ENCODE measurements around the gene KIF15. TPM values are rescaled to one million over a fixed set of nuclear protein-coding genes. Genes with fewer than 3 reads are reported as not detected.
"Not testable (repeated sequence)": the region's sequence is repeated elsewhere in the genome, so short reads cannot be mapped to it uniquely, and the experiment has no call there.

KIF15 gene
- polyA plus RNA-seq, 1 donor: 9.2 TPM

GRCh38 chr3:44827196-44827595 lies 65.6 kb downstream of the KIF15 start:
- DNase-seq (ENCODE audit: low read depth): no peak

DNA sequence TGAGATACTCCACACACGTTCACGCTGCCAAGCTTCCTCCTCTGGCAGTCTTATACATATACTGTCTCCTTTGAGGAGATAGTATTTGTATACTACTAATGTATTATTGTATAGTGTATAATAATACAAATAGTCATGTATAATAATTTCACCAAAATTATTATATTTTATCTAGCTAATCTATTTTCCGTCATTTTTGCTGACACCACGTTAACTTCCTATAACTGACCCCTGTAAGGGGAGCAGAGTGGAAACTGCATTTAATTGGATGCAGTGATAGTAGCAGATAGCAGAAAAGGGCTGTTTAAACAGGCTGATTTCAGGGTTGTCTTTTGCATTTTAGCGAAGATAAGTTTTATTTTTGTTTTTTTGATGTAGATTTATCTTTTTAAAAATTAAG lies 69.6 kb downstream of the KIF15 start:
- DNase-seq (ENCODE audit: low read depth): no peak

GRCh38 chr3:44832032-44832431 lies 70.4 kb downstream of the KIF15 start:
- DNase-seq (ENCODE audit: low read depth): no peak

GRCh38 chr3:44832965-44833364 lies 71.4 kb downstream of the KIF15 start:
- no peak for DNase-seq (ENCODE audit: low read depth)

DNA sequence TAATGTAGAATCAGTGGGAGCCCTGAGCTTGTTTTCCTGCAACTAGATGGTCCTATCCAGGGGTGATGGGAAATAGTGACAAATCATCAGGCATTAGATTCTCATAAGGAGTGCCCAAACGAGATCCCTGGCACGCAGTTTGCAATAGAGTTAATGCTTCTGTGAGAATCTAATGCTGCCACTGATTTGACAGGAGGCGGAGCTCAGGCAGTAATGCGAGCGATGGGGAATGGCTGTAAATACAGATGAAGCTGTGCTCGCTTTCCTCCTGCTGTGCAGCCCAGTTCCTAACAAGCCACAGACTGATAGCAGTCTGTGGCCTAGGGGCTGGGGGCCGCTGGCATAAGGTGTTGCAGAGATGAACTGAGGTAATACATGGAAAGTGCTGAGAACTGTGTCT lies 71.8 kb downstream of the KIF15 start:
- no peak for DNase-seq (ENCODE audit: low read depth)

- no peak for DNase-seq (ENCODE audit: low read depth)
These were observed 74.1 kb downstream of the KIF15 start for GRCh38 chr3:44835684-44836083.

GRCh38 chr3:44842376-44842775 lies 80.8 kb downstream of the KIF15 start:
- no peak for DNase-seq (ENCODE audit: low read depth)

DNA sequence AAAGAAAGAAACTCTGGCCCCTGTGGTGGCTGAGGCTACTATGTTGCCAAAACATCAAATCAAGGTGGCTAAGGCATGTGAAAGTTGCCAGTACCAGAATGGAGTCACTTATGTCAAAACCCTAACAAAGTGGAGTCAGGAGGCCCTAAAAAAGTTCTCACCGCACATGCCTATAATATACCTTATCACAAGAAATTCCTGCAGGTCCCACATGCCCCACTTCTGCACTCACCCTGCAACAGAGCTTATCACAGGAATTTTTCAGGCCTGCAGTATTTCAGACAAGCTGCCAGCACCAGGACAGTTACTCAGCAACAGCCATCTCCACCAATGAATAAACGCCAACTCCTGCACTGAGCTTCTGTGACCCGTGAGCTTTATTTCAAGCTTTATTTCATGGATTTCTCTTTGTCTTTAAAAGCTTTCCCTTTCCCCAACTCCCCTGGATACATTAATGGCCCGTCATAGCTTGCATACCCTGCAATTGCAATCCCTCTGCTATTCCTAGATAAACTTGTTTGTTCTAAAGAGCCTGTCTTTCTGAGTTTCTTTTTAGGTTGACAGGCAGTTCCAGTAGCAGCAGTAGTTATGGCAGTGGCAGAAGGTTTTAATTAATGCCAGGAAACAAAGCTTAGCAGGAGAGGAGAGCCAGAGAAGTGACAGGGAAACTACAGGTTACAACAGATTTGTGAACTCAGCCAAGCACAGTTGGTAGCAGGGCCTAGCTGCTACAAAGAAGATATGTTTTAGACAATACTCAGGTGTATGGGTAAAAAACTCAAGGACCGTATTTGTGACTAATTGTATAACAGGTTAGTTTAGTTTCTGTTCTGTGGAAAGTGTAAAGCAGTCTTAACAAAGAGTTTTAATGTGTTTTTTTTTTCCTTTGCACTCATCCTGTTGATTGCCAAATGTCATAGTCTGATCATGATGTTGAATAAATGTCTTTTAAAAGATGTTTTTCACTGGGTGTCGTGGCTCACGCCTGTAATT lies 84.2 kb downstream of the KIF15 start:
- DNase-seq (ENCODE audit: low read depth): no peak

- no peak for DNase-seq (ENCODE audit: low read depth)
These were observed 87.0 kb downstream of the KIF15 start for GRCh38 chr3:44848634-44849033.

- DNase-seq (ENCODE audit: low read depth): not testable (repeated sequence)
These were observed 95.1 kb downstream of the KIF15 start for GRCh38 chr3:44856663-44857062.

- DNase-seq (ENCODE audit: low read depth): no peak
These were observed 98.5 kb downstream of the KIF15 start for GRCh38 chr3:44860117-44860516.

- DNase-seq (ENCODE audit: low read depth): peak; percentile 72
These were observed 100.0 kb downstream of the KIF15 start, which contains the start of gene TMEM42 for GRCh38 chr3:44861412-44862225. TMEM42 (plus strand) TSS chr3:44861912; CDS start chr3:44861925, 13 bp downstream.

- no peak for DNase-seq (ENCODE audit: low read depth)
These were observed 100.6 kb downstream of the KIF15 start for GRCh38 chr3:44862226-44862637.

DNA sequence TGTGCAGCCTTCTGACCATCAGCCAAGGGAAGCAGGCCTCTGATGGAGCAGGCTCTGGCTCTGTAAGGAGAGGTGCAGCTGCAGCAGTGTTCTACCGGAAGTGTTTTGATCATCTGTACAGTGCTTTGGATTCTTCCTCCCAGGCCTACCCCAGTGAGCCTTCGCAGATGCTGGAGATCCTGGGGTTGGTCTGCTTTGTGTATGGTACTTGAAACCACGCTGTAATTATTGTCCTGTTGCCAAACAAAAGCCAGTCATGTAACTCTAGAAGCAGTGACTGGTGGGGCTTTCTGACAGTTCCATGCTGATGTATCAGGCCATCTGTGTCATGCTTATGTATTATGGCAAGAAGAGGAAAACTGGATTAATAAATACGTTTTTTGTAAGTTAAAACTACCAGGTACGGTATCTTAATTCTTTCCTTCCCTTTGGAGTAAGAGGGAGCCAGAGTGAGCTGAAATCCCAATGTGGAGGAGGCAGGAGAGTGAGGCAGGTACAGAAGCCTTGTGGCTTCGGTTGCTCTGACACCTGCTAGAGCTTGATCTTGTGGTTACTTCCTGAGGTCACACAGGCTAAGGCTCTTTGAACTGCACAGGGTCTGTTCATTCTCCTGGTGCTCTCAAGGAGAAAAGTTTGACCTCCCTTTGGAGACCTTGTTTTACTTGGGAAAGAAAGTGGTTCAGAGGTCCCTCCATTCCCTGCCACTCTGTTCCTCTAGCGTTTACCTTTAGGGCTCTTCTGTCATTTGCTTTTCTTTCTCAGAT lies 103.9 kb downstream of the KIF15 start:
- DNase-seq (ENCODE audit: low read depth): no peak

DNA sequence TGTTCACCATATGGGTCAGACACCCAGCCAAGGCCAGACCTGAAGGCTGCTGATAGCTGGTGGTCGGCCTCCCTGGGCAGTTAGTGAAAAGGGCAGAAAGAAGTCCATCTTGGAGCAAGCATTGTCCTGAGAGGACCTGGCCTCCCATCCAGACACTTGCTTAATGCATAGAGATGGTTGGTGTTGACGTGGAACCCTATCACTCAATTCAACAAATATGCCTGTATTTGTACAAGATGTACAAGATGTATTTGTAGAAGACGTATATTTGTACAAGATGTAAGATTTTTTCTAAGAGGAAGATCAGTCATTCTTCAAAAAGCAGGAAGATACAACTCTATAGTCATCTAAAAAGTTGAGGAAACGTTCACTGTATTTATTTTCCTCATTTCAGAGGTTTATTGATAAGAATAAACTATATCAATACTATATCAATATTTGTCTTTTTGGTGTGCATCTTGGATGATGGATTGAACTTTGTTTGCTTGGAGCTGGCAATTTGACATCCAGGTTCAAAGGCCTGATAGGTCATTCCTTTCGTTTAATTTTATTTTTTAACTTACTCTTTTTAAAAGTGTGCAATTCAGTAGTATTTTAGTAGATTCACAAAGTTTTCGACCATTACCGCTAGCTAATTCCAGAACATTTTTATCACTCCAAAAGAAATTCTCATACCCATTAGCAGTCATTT lies 106.0 kb downstream of the KIF15 start:
- DNase-seq (ENCODE audit: low read depth): no peak

GRCh38 chr3:44870375-44871061 lies 108.9 kb downstream of the KIF15 start:
- DNase-seq (ENCODE audit: low read depth): no peak

DNA sequence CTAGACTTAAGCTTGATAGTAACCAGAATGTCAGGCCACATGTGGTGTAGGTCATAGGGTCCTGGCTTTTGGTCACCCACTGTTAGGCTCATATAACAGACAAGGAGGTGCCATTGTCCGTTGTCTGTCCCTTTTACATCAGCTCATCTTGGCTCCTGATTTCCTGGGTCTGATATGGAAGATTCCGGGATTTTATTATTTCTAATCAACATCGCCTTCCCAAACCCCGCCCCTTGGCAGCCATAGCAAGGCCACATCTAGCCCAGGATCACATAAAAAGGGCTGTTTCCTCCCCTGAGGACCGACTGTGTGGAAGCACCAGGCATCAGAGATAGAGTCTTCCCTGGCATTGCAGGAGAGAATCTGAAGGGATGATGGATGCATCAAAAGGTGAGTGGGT lies 112.7 kb downstream of the KIF15 start, which contains the start of gene TGM4:
Gene TGM4, plus strand, starts transcription at position 301 of the 400 bp plus-strand sequence. Its CDS starts 71 bp downstream, at position 372.
- DNase-seq (ENCODE audit: low read depth): no peak

DNA sequence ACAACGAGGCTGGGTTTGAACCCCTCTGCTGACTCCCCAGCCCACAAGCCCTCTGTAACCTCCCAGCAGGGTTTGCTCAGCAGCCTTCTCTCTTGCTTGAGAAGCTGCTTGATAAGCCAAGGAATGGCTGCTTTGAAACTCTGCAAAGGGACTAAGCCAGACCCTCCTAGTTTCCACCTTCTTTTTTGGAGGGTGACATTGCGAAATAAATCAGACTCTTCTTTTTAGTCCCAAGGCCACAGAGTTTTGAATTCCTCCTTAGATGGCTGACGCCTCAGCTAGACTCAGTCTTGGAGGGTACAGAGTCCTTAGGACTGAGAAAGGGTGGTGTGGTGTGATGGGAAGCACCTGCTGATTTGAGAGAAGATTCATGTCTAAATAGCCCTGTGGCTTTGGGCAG lies 114.0 kb downstream of the KIF15 start:
- no peak for DNase-seq (ENCODE audit: low read depth)

- no peak for DNase-seq (ENCODE audit: low read depth)
These were observed 115.7 kb downstream of the KIF15 start for GRCh38 chr3:44877333-44877732.

GRCh38 chr3:44880284-44880683 lies 118.7 kb downstream of the KIF15 start:
- DNase-seq (ENCODE audit: low read depth): no peak

Measured in forelimb muscle (tissue), 1 donor.